ENCODE data around the gene KDM1A. TPM values are rescaled to one million over a fixed set of nuclear protein-coding genes. Genes with fewer than 3 reads are reported as not detected.
"Not testable (repeated sequence)": the region's sequence is repeated elsewhere in the genome, so short reads cannot be mapped to it uniquely, and the experiment has no call there.

Gene KDM1A
- total and polyA plus RNA-seq, 5 donors from 2014 or later = 30.9 to 41.3 (median 37.4) TPM

DNA sequence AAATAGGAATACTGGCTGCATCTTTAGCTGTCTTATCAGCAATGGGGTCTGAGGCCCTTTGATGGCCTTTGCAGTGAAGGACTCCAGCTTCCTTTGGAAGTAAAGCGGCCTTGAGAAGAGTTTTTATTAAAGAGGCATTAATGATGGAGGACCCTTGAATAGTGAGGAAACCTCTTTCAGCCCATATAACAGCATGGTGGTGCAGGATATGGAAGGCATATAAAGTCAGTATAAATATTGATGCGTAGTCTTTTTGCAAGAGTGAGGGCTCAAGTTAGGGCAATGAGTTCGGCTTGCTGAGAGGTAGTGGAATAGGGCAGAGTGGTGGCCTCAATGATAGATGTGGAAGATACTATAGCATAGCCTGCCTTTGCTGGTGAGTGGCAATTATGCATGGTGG is 19.1 kb upstream of the KDM1A start:
- not testable (repeated sequence) for H3K27me3 Mint-ChIP-seq; H3K9me3 Mint-ChIP-seq; H3K4me3 ChIP-seq (ENCODE audit: low read depth, low read length); H3K9me3 ChIP-seq (ENCODE audit: control insufficient read depth in 2 of 2, low read length in 2 of 2); ATAC-seq (ENCODE audit: low read depth in 2 of 2); H3K36me3 ChIP-seq (ENCODE audit: control insufficient read depth, insufficient read depth, low read length); H3K27me3 ChIP-seq (ENCODE audit: control insufficient read depth, insufficient read depth, low read length); H3K4me1 ChIP-seq (ENCODE audit: control insufficient read depth, insufficient read depth, low read length, poor library complexity, severe bottlenecking); H3K4me1 Mint-ChIP-seq; H3K27ac ChIP-seq (ENCODE audit: insufficient read depth, low read length, poor library complexity, severe bottlenecking); DNase-seq; H3K27ac Mint-ChIP-seq; H3K4me3 Mint-ChIP-seq; H3K36me3 Mint-ChIP-seq

DNA sequence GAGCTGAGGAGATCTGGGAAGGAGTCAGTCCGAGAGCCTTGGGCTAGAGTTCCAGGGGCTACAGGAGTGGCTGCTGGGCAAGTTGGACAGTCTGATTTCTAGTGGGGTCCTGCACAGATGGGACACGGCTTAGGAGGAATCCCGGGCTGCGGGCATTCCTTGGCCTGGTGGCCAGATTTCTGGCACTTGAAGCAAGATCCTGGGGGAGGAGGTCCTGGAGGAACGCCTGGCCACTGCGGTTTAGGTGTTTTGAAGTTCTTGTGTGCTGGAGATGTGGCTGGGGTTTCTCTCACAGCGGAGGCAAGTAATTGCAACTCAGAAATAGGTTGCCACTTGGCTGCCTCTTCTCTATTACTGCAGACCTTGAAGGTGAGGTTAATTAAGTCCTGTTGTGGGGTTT is 17.1 kb upstream of the KDM1A start:
- not testable (repeated sequence) for ATAC-seq (ENCODE audit: low read depth in 2 of 2); H3K9me3 Mint-ChIP-seq; H3K4me1 ChIP-seq (ENCODE audit: control insufficient read depth, insufficient read depth, low read length, poor library complexity, severe bottlenecking); H3K9me3 ChIP-seq (ENCODE audit: control insufficient read depth in 2 of 2, low read length in 2 of 2); H3K36me3 Mint-ChIP-seq; H3K27ac ChIP-seq (ENCODE audit: insufficient read depth, low read length, poor library complexity, severe bottlenecking); H3K27ac Mint-ChIP-seq; H3K4me3 Mint-ChIP-seq; H3K27me3 Mint-ChIP-seq; H3K27me3 ChIP-seq (ENCODE audit: control insufficient read depth, insufficient read depth, low read length); H3K4me1 Mint-ChIP-seq; H3K4me3 ChIP-seq (ENCODE audit: low read depth, low read length); DNase-seq; H3K36me3 ChIP-seq (ENCODE audit: control insufficient read depth, insufficient read depth, low read length)

DNA sequence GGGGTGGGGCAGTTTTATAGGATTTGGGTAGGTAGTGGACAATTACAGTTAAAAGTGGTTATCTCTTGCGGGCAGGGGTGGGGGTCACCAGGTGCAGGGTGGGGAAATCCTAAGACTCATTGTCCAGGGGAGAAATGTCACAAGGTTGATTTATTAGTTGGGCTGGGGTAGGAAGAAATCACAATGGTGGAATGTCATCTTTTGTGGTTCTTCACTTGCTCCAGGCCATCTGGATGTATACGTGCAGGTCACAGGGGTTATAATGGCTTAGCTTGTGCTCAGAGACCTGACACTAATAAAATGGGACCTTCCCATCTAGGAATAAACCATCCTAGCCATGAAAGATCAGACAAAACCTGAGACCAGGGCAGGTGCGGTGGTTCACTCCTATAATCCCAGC is 15.2 kb upstream of the KDM1A start:
- no peaks in the 10 kb centered on the region for H3K27me3 ChIP-seq (ENCODE audit: control insufficient read depth, insufficient read depth, low read length)

DNA sequence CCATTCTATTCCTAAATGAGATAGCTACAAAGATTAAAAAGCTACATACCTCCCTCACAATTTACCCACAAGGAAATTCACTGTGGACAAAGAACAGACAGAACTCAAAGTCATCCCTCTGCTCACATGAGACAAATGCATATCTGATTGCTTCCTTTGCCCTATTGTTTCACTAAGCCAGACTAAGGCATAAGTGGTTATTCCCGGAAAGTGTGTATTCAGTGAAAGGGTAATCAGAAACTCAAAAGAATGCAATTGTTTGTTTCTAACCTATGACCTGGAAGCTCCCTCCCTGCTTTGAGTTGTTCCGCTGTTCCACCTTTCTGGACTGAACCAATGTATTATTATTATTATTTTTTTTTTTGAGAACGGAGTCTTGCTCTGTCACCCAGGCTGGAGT is 14.5 kb upstream of the KDM1A start:
- not testable (repeated sequence) for H3K27ac ChIP-seq (ENCODE audit: insufficient read depth, low read length, poor library complexity, severe bottlenecking); DNase-seq; H3K9me3 Mint-ChIP-seq; H3K4me3 ChIP-seq (ENCODE audit: low read depth, low read length); H3K27ac Mint-ChIP-seq; H3K36me3 ChIP-seq (ENCODE audit: control insufficient read depth, insufficient read depth, low read length); H3K4me1 ChIP-seq (ENCODE audit: control insufficient read depth, insufficient read depth, low read length, poor library complexity, severe bottlenecking); H3K4me1 Mint-ChIP-seq; H3K4me3 Mint-ChIP-seq; H3K27me3 ChIP-seq (ENCODE audit: control insufficient read depth, insufficient read depth, low read length); H3K36me3 Mint-ChIP-seq; ATAC-seq (ENCODE audit: low read depth in 2 of 2); H3K9me3 ChIP-seq (ENCODE audit: control insufficient read depth in 2 of 2, low read length in 2 of 2)
- H3K27me3 Mint-ChIP-seq = peaks cover 15% of the 10 kb centered on the region

More for the DNA sequence above, 15.2 kb upstream of the KDM1A start:
- Histone ChIP-seq H3K9me3 (ENCODE audit: control insufficient read depth in 2 of 2, low read length in 2 of 2) (peaks cover 0 to 3% of the 10 kb centered on the region in 2 experiments), H3K4me3 (ENCODE audit: low read depth, low read length) (no peak overlapping the region), H3K36me3 (ENCODE audit: control insufficient read depth, insufficient read depth, low read length) (no peaks in the 10 kb centered on the region), H3K27ac (ENCODE audit: insufficient read depth, low read length, poor library complexity, severe bottlenecking) (no peak overlapping the region), H3K4me1 (ENCODE audit: control insufficient read depth, insufficient read depth, low read length, poor library complexity, severe bottlenecking) (no peaks in the 10 kb centered on the region)
- H3K9me3 Mint-ChIP-seq = no peaks in the 10 kb centered on the region
- ATAC-seq (ENCODE audit: low read depth in 2 of 2) = no peak
- DNase-seq = no peak
- H3K36me3 Mint-ChIP-seq = no peaks in the 10 kb centered on the region
- H3K27ac Mint-ChIP-seq = no peak overlapping the region
- H3K4me3 Mint-ChIP-seq = no peak overlapping the region
- H3K27me3 Mint-ChIP-seq = peaks cover 11% of the 10 kb centered on the region
- no peaks in the 10 kb centered on the region for H3K4me1 Mint-ChIP-seq

DNA sequence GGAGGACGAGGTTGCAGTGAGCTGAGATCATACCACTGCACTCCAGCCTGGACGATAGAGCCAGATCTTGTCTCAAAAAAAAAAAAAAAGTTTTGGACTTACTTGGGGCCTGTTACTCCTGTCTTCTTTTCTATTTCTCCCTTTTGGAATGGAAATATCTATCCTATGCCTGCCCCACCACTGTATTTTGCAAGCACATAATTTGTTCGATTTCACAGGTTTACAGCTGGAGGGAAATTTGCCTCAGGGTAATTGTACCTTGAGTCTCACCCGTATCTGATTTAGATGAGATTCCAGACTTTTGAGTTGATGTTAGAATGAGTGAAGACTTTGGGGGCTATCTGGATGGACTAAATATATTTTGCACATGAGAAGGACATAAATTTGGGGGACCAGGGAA is 12.2 kb upstream of the KDM1A start:
- ATAC-seq (ENCODE audit: low read depth in 2 of 2) = no peak
- Mint-ChIP-seq H3K27ac (no peak overlapping the region), H3K36me3 (no peaks in the 10 kb centered on the region), H3K27me3 (peaks cover 15% of the 10 kb centered on the region), H3K4me1 (no peaks in the 10 kb centered on the region), H3K9me3 (peaks cover 0 to 2% (median 0%) of the 10 kb centered on the region in 7 donors), H3K4me3 (no peak overlapping the region)
- Histone ChIP-seq H3K27me3 (ENCODE audit: control insufficient read depth, insufficient read depth, low read length) (no peaks in the 10 kb centered on the region), H3K27ac (ENCODE audit: insufficient read depth, low read length, poor library complexity, severe bottlenecking) (no peak overlapping the region), H3K36me3 (ENCODE audit: control insufficient read depth, insufficient read depth, low read length) (no peaks in the 10 kb centered on the region), H3K4me1 (ENCODE audit: control insufficient read depth, insufficient read depth, low read length, poor library complexity, severe bottlenecking) (no peaks in the 10 kb centered on the region), H3K4me3 (ENCODE audit: low read depth, low read length) (no peak overlapping the region), H3K9me3 (ENCODE audit: control insufficient read depth in 2 of 2, low read length in 2 of 2) (no peaks in the 10 kb centered on the region)
- no peak for DNase-seq

- DNase-seq = no peak
- H3K4me1 Mint-ChIP-seq = no peaks in the 10 kb centered on the region
- H3K27me3 Mint-ChIP-seq = peaks cover 12% of the 10 kb centered on the region
- no peaks in the 10 kb centered on the region for H3K9me3 ChIP-seq (ENCODE audit: control insufficient read depth in 2 of 2, low read length in 2 of 2)
- no peaks in the 10 kb centered on the region for H3K36me3 ChIP-seq (ENCODE audit: control insufficient read depth, insufficient read depth, low read length)
- no peak overlapping the region for H3K27ac Mint-ChIP-seq
- H3K4me3 Mint-ChIP-seq = no peak overlapping the region
- H3K4me1 ChIP-seq (ENCODE audit: control insufficient read depth, insufficient read depth, low read length, poor library complexity, severe bottlenecking) = no peaks in the 10 kb centered on the region
- H3K36me3 Mint-ChIP-seq = no peaks in the 10 kb centered on the region
- no peak for ATAC-seq (ENCODE audit: low read depth in 2 of 2)
- peaks cover 0 to 2% (median 0%) of the 10 kb centered on the region in 7 donors for H3K9me3 Mint-ChIP-seq
- no peaks in the 10 kb centered on the region for H3K27me3 ChIP-seq (ENCODE audit: control insufficient read depth, insufficient read depth, low read length)
- no peak overlapping the region for H3K27ac ChIP-seq (ENCODE audit: insufficient read depth, low read length, poor library complexity, severe bottlenecking)
- H3K4me3 ChIP-seq (ENCODE audit: low read depth, low read length) = no peak overlapping the region
These were observed 10.4 kb upstream of the KDM1A start for GRCh38 chr1:23008901-23009300.

DNA sequence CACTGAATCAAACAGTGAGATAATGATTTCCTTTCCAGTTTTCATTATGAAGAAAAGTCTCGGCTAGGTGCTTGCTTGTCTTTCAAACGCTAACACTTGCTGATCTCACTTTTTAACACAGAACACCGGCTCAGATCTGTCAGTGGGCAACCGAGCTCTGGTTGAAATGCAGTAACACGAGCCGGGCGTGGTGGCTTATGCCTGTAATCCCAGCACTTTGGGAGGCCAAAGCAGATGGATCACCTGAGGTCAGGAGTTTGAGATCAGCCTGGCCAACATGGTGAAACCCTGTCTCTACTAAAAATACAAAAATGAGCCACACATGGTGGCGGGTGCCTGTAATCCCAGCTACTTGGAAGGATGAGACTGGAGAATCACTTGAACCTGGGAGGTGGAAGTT is 9.2 kb upstream of the KDM1A start:
- H3K4me3 Mint-ChIP-seq; H3K27me3 ChIP-seq (ENCODE audit: control insufficient read depth, insufficient read depth, low read length); H3K9me3 ChIP-seq (ENCODE audit: control insufficient read depth in 2 of 2, low read length in 2 of 2); H3K4me1 ChIP-seq (ENCODE audit: control insufficient read depth, insufficient read depth, low read length, poor library complexity, severe bottlenecking); H3K36me3 Mint-ChIP-seq; DNase-seq; H3K27me3 Mint-ChIP-seq; H3K27ac ChIP-seq (ENCODE audit: insufficient read depth, low read length, poor library complexity, severe bottlenecking); H3K4me3 ChIP-seq (ENCODE audit: low read depth, low read length); H3K36me3 ChIP-seq (ENCODE audit: control insufficient read depth, insufficient read depth, low read length); H3K9me3 Mint-ChIP-seq; H3K27ac Mint-ChIP-seq; ATAC-seq (ENCODE audit: low read depth in 2 of 2); H3K4me1 Mint-ChIP-seq: not testable (repeated sequence)

GRCh38 chr1:23013657-23014056 is 5.6 kb upstream of the KDM1A start:
- H3K27me3 Mint-ChIP-seq = peaks cover 14% of the 10 kb centered on the region
- ATAC-seq (ENCODE audit: low read depth in 2 of 2) = no peak

More at GRCh38 chr1:23013657-23014056, 5.6 kb upstream of the KDM1A start:
- peaks cover 5 to 8% (median 6%) of the 10 kb centered on the region in 4 donors for H3K4me1 Mint-ChIP-seq
- peaks cover 0 to 2% (median 0%) of the 10 kb centered on the region in 7 donors for H3K9me3 Mint-ChIP-seq
- no peak for DNase-seq
- Histone ChIP-seq H3K27me3 (ENCODE audit: control insufficient read depth, insufficient read depth, low read length) (no peaks in the 10 kb centered on the region), H3K36me3 (ENCODE audit: control insufficient read depth, insufficient read depth, low read length) (no peaks in the 10 kb centered on the region), H3K4me1 (ENCODE audit: control insufficient read depth, insufficient read depth, low read length, poor library complexity, severe bottlenecking) (peaks cover 2% of the 10 kb centered on the region), H3K9me3 (ENCODE audit: control insufficient read depth in 2 of 2, low read length in 2 of 2) (no peaks in the 10 kb centered on the region), H3K4me3 (ENCODE audit: low read depth, low read length) (no peak overlapping the region), H3K27ac (ENCODE audit: insufficient read depth, low read length, poor library complexity, severe bottlenecking) (no peak overlapping the region)
- no peak overlapping the region for H3K27ac Mint-ChIP-seq
- no peaks in the 10 kb centered on the region for H3K36me3 Mint-ChIP-seq
- peak overlapping the region in 1 of 4 donors; percentile 77 for H3K4me3 Mint-ChIP-seq
